ENCODE measurements around the gene PPP1R12B.
A peak's percentile ranks its signal among the peaks of the same experiment; 100 is the strongest.

Gene PPP1R12B

DNA sequence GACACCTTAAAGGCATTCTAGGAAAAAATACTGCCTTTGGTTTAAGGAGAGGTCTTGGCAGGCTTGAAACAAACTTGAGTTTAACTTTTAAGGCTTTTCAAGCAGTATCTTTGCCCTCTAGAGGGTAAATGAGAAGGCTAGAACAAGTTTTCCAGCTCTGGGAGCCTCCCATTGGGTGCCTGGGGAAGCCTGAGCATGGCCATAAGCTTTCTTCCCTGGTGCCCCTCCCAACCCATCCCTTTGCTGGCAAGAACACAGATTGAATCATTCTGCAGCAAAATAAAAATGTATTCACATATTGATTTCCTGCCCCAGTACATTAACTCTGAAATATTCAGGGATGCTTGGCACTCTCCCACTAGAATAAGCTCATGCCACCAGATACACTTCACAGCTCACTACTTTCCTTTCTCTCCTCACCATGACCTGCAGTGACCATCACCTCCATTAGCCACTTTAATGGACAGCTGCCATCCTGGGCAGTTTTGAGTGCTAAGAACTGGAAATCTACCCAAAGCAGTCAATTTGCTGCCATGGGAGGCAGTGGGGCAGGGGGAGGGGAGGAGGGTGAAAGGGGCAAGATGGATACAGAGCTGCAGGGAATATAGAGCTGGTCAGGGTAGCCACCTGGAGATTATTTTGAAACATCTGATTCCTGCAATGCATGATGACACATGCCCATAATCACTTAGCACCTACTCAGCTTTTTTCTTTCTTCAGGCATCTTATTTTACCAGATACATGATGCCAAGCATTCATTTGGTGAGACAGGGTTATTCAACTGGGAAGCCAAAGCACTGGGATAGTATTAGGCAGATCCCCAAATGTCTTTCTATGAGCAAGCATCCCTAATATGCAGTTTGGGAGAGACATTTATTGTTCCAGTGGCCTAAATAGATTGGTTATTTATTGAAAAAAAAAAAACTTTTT is 221.2 kb downstream of the PPP1R12B start:
- no peaks in the 10 kb centered on the region for H3K27me3 ChIP-seq (ENCODE audit: control insufficient read depth, insufficient read depth, low read length)
- H3K36me3 ChIP-seq (ENCODE audit: control insufficient read depth, insufficient read depth, low read length) = no peaks in the 10 kb centered on the region
- H3K79me2 ChIP-seq = no peaks in the 10 kb centered on the region
- H2AFZ ChIP-seq = no peak overlapping the region
- peaks cover 41% of the 10 kb centered on the region for H3K4me1 ChIP-seq
- H3K4me3 ChIP-seq (ENCODE audit: low read depth, low read length) = peak overlapping the region; percentile 39
- peak overlapping the region; percentile 34 for H3K4me2 ChIP-seq (ENCODE audit: low read length)
- H3K9ac ChIP-seq = no peak overlapping the region
- TF ChIP-seq, protein P1, sequence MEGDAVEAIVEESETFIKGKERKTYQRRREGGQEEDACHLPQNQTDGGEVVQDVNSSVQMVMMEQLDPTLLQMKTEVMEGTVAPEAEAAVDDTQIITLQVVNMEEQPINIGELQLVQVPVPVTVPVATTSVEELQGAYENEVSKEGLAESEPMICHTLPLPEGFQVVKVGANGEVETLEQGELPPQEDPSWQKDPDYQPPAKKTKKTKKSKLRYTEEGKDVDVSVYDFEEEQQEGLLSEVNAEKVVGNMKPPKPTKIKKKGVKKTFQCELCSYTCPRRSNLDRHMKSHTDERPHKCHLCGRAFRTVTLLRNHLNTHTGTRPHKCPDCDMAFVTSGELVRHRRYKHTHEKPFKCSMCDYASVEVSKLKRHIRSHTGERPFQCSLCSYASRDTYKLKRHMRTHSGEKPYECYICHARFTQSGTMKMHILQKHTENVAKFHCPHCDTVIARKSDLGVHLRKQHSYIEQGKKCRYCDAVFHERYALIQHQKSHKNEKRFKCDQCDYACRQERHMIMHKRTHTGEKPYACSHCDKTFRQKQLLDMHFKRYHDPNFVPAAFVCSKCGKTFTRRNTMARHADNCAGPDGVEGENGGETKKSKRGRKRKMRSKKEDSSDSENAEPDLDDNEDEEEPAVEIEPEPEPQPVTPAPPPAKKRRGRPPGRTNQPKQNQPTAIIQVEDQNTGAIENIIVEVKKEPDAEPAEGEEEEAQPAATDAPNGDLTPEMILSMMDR (IDR thresholded peaks at IDR 0.05) = no peak
- no peaks in the 10 kb centered on the region for H3K9me3 ChIP-seq (ENCODE audit: control insufficient read depth, low read length)
- H3K27ac ChIP-seq = peak overlapping the region; percentile 94

DNA sequence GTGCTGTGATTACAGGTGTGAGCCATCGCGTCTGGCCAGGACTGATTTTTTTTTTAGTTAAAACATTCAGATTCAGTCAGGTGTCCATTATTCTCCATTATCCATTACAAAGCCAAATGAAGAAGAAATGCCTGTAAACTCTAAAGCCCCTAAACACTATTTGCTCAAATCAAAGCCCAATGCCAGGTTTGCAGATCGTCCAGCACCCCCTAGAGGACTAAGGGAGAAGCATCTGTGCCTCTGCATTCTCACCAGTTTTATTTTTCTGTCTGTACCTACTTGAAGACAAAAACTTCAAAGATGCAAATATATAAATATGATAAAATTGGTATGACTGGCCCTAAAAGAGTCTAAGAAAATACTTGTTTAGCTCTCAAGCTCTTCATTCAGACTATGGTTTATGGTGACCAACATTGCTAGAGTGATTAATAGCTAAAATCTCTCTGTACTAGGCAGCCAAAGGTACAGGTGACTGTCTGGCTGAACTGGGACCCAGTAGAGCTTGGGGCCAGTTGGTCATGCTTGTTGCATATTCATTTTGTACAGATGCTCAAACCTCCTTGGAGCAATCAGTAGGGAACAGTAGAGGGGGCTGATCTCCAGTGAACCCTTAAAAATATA is 223.3 kb downstream of the PPP1R12B start:
- Histone ChIP-seq H3K36me3 (ENCODE audit: control insufficient read depth, insufficient read depth, low read length) (no peaks in the 10 kb centered on the region), H3K9ac (no peak overlapping the region), H3K4me3 (ENCODE audit: low read depth, low read length) (no peak overlapping the region), H3K79me2 (no peaks in the 10 kb centered on the region), H2AFZ (no peak overlapping the region), H3K27ac (peak overlapping the region; percentile 94), H3K9me3 (ENCODE audit: control insufficient read depth, low read length) (no peaks in the 10 kb centered on the region), H3K27me3 (ENCODE audit: control insufficient read depth, insufficient read depth, low read length) (no peaks in the 10 kb centered on the region), H3K4me2 (ENCODE audit: low read length) (no peak overlapping the region), H3K4me1 (peaks cover 52% of the 10 kb centered on the region)
- TF ChIP-seq, protein P1 (IDR thresholded peaks at IDR 0.05) = peak; percentile 67

DNA sequence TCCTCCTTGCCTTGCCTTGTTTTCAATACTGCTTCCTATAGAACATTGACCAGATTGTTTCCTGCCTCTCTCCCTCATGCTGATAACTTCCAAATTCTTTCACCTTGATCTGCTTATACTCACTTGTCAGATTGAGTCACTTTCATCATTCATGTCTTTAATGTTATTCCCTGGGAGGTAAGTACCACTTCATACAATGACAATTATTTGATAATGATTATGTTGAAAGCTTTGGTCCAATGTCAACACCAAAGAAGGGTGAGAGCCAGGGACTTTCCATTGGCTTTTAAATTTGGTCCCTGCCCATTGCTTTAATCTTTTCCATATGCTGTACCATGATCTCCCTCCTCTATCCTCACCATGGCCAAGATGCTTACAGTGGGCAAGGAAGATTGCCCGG is 224.4 kb downstream of the PPP1R12B start:
- Histone ChIP-seq H3K4me2 (ENCODE audit: low read length) (no peak overlapping the region), H3K36me3 (ENCODE audit: control insufficient read depth, insufficient read depth, low read length) (no peaks in the 10 kb centered on the region), H3K27ac (no peak overlapping the region), H3K4me3 (ENCODE audit: low read depth, low read length) (no peak overlapping the region), H2AFZ (no peak overlapping the region), H3K27me3 (ENCODE audit: control insufficient read depth, insufficient read depth, low read length) (no peaks in the 10 kb centered on the region), H3K4me1 (peaks cover 51% of the 10 kb centered on the region), H3K9ac (no peak overlapping the region), H3K79me2 (no peaks in the 10 kb centered on the region), H3K9me3 (ENCODE audit: control insufficient read depth, low read length) (no peaks in the 10 kb centered on the region)
- TF ChIP-seq, protein P1 (IDR thresholded peaks at IDR 0.05) = no peak

DNA sequence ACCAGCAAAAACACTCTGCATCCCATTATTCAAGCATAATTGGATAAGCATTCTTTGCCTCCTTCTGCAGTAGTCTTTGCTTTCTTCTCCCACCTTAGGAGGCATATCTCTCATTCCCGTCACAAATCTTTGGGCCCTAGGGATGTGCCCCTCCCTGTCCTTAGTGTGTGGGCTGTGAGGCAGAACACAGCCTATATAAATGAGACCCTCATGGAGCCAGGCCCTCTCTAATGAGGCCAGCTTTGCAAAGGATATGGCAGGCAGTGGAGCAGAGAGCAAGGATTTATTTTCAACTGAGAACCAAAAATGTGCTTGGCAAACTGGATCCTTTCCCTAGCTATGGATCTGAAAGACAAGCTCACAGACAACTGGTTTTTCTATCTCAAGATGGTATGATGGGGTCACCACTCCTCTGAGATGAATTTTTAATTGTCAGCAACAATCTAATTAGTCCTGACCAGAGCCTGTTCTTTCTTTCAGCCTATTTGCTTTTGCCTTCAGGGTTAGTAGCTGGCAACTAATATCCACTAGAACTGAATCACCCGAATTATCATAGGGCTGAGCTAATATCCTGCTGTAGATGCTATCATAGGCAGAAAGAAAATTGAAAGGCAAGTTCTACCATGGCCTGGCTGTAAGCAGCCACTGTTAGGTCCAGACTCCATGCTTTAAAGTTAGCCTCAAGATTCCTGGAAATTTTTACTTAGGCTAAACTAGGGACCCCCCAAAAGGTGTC is 227.6 kb downstream of the PPP1R12B start:
- H3K27ac ChIP-seq = peak overlapping the region; percentile 69
- no peak overlapping the region for H2AFZ ChIP-seq
- no peaks in the 10 kb centered on the region for H3K9me3 ChIP-seq (ENCODE audit: control insufficient read depth, low read length)
- peaks cover 41% of the 10 kb centered on the region for H3K4me1 ChIP-seq
- no peak overlapping the region for H3K4me2 ChIP-seq (ENCODE audit: low read length)
- no peak overlapping the region for H3K9ac ChIP-seq
- no peaks in the 10 kb centered on the region for H3K27me3 ChIP-seq (ENCODE audit: control insufficient read depth, insufficient read depth, low read length)
- TF ChIP-seq, protein P1 (IDR thresholded peaks at IDR 0.05) = no peak
- H3K79me2 ChIP-seq = no peaks in the 10 kb centered on the region
- no peaks in the 10 kb centered on the region for H3K36me3 ChIP-seq (ENCODE audit: control insufficient read depth, insufficient read depth, low read length)
- H3K4me3 ChIP-seq (ENCODE audit: low read depth, low read length) = no peak overlapping the region

Measured in parathyroid adenoma (tissue), 2 donors.